SK-N-MC (cell line): ENCODE measurements around the gene SLC7A8.

Experiments
- DNase-seq: peaks from one replicate; pipeline ENCODE4 v3.0.0-alpha.2; 2011; ENCODE audit warnings: low read depth, low spot score
- H3K27ac ChIP-seq: fragments of 200-600 bp; sonication (generic); 2 replicates; pipeline ENCODE4 v1.5.1; 2016; ENCODE audit warnings: mixed run types
- H3K36me3 ChIP-seq: fragments of 200-600 bp; sonication (generic); 2 replicates; pipeline ENCODE4 v1.6.1; 2017; ENCODE audit warnings: antibody characterized with exemption, low read length, mixed read lengths; ENCODE audit not compliant: insufficient read depth
- H3K4me3 ChIP-seq: fragments of 200-600 bp; sonication (generic); 2 replicates; pipeline ENCODE4 v1.5.1; 2016
- H3K9ac ChIP-seq: fragments of 200-600 bp; sonication (generic); 2 replicates; pipeline ENCODE4 v1.8.0; 2017; ENCODE audit warnings: mixed run types, mixed read lengths; ENCODE audit not compliant: insufficient read length
- H3K9me3 ChIP-seq: fragments of 200-600 bp; sonication (generic); 2 replicates; pipeline ENCODE4 v1.6.1; 2017; ENCODE audit warnings: low read depth, mild to moderate bottlenecking, antibody characterized with exemption, low read length, moderate library complexity, mixed read lengths
- EZH2 ChIP-seq: fragments of 200-600 bp; sonication (generic); IDR thresholded peaks from one replicate; pipeline ENCODE4 v1.6.1; 2017; ENCODE audit warnings: antibody characterized with exemption
- FOXP2 ChIP-seq: optimal IDR thresholded peaks from 2 replicates; pipeline ENCODE3; 2011; ENCODE audit warnings: mild to moderate bottlenecking, moderate library complexity; ENCODE audit not compliant: insufficient read depth; ENCODE audit errors: extremely low read length, control extremely low read depth
- POLR2AphosphoS5 ChIP-seq: IDR thresholded peaks from 2 replicates; pipeline ENCODE4 v1.6.1; 2012; ENCODE audit warnings: mild to moderate bottlenecking, low read depth, low read length, borderline replicate concordance

Gene SLC7A8

GRCh38 chr14:23119363-23120327, 63.8 kb downstream of the SLC7A8 start:
- no peak overlapping the region for H3K4me3 ChIP-seq
- no peak for TF ChIP-seq FOXP2
- TF ChIP-seq POLR2AphosphoS5 = no peak
- TF ChIP-seq EZH2 = no peak
- no peak overlapping the region for H3K27ac ChIP-seq
- no peak for DNase-seq
- no peaks in the 10 kb centered on the region for H3K9me3 ChIP-seq
- H3K36me3 ChIP-seq = no peaks in the 10 kb centered on the region
- no peak overlapping the region for H3K9ac ChIP-seq

GRCh38 chr14:23118506-23119362, 64.7 kb downstream of the SLC7A8 start, which contains the start of gene CEBPE:
CEBPE (minus strand) TSS chr14:23119255; CDS start chr14:23119091, 164 bp downstream.
- H3K36me3 ChIP-seq = no peaks in the 10 kb centered on the region
- no peak within 1 kb of the TSS for H3K27ac ChIP-seq
- H3K9ac ChIP-seq = no peak within 1 kb of the TSS
- H3K4me3 ChIP-seq = no peak within 1 kb of the TSS
- TF ChIP-seq POLR2AphosphoS5 = no peak
- TF ChIP-seq FOXP2 = no peak
- TF ChIP-seq EZH2 = no peak
- no peak for DNase-seq
- no peaks in the 10 kb centered on the region for H3K9me3 ChIP-seq

DNA sequence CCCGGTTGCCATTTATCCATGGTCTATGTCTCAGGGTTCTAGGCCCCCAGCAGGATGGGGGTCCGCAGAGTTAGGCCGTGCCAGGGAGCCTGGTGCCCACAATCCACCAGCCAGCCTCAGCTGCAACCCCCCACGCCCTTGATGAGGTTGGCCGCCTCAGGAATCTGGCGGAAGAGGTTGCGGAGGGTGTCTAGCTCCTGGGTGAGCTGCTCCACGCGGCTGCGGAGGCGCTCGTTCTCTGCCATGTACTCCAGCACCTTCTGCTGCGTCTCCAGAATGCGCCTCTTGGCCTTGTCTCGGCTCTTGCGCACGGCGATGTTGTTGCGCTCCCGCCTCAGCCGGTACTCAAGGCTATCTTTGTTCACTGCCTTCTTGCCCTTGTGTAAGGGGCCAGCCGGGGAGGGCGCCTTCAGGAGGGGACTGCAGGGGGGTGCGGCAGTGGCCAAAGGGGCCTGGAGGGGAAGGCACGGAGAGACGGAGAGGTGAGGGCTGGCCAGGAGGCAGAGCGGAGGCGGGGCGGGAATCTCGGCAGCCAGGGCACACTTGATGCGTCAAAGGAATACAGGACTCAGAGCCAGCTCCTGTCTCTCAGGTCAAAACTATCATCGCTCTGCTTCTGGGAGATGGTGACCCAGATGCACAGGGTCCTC, 66.0 kb downstream of the SLC7A8 start:
- no peak overlapping the region for H3K4me3 ChIP-seq
- H3K27ac ChIP-seq = no peak overlapping the region
- no peak for TF ChIP-seq EZH2
- no peak for TF ChIP-seq POLR2AphosphoS5
- no peak for TF ChIP-seq FOXP2
- H3K9me3 ChIP-seq = no peaks in the 10 kb centered on the region
- no peaks in the 10 kb centered on the region for H3K36me3 ChIP-seq
- no peak overlapping the region for H3K9ac ChIP-seq
- DNase-seq = no peak

DNA sequence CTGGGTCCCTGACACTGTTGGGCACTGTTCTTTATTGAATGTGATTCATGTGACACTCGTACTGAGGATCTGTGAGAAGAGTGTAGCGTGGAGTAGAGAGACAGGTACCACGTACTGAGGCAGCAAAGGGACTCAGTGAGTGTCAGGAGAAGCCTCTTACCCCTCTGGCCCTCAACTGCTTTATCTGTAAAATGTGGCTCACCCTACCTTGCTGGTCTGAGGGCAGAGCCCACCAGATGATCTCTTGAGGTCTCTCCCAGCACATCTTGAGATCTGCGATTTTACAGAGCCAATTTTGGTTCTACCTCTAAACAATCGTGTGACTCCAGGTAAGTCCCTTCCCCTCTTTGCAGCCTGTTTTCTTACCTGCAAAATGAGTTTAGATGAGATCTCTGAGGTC, 67.5 kb downstream of the SLC7A8 start:
- Histone ChIP-seq H3K4me3 (no peak overlapping the region), H3K36me3 (no peaks in the 10 kb centered on the region), H3K9ac (no peak overlapping the region), H3K27ac (no peak overlapping the region), H3K9me3 (no peaks in the 10 kb centered on the region)
- no peak for DNase-seq
- TF ChIP-seq POLR2AphosphoS5 = no peak
- TF ChIP-seq FOXP2 = no peak
- TF ChIP-seq EZH2 = no peak

GRCh38 chr14:23115039-23115731, 68.3 kb downstream of the SLC7A8 start:
- Histone ChIP-seq H3K36me3 (no peaks in the 10 kb centered on the region), H3K27ac (no peak overlapping the region), H3K9ac (no peak overlapping the region), H3K9me3 (no peaks in the 10 kb centered on the region), H3K4me3 (no peak overlapping the region)
- TF ChIP-seq POLR2AphosphoS5 (no peak), FOXP2 (no peak), EZH2 (no peak)
- DNase-seq = no peak

DNA sequence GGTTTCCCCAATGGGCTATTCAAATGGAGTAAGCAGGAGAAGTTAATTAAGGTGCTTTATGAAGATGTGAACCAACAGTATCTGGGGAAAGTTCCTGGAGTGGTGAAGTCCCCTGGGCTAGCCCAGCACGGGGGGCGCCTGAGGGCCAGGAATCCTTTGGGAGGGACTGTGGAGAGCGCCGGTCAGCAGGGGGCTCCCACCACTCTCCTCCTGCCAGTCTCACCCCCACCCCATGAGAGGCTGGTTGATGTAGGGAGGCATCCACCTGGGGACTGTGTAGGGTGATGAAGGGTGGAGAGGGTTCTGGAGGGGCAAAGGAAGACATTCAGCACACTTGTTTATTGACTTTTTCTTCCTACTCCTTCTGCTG, 68.8 kb downstream of the SLC7A8 start:
- H3K4me3 ChIP-seq = no peak overlapping the region
- H3K9me3 ChIP-seq = no peaks in the 10 kb centered on the region
- no peak overlapping the region for H3K9ac ChIP-seq
- no peak overlapping the region for H3K27ac ChIP-seq
- TF ChIP-seq FOXP2 (no peak), EZH2 (no peak), POLR2AphosphoS5 (no peak)
- H3K36me3 ChIP-seq = no peaks in the 10 kb centered on the region
- DNase-seq = no peak

DNA sequence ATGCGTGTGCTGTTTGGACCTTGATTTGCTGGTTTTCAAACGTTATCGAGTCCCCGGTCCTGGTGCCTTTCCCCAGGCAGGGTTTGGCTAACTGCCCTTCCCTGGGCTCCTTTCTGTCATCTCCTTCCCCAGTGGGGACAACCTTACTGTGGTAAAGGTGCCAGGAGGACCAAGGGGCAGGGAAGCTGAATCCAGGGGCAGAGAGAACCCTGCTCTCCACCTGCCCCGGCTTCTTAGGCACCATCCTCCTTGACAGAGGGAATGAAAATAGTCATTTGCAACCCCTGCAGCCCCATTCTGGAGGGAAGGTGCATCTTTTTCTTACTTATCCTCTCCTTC, 69.4 kb downstream of the SLC7A8 start:
- TF ChIP-seq POLR2AphosphoS5 (no peak), FOXP2 (no peak), EZH2 (no peak)
- no peak overlapping the region for H3K27ac ChIP-seq
- H3K4me3 ChIP-seq = no peak overlapping the region
- H3K9ac ChIP-seq = no peak overlapping the region
- no peak for DNase-seq
- H3K9me3 ChIP-seq = no peaks in the 10 kb centered on the region
- no peaks in the 10 kb centered on the region for H3K36me3 ChIP-seq

DNA sequence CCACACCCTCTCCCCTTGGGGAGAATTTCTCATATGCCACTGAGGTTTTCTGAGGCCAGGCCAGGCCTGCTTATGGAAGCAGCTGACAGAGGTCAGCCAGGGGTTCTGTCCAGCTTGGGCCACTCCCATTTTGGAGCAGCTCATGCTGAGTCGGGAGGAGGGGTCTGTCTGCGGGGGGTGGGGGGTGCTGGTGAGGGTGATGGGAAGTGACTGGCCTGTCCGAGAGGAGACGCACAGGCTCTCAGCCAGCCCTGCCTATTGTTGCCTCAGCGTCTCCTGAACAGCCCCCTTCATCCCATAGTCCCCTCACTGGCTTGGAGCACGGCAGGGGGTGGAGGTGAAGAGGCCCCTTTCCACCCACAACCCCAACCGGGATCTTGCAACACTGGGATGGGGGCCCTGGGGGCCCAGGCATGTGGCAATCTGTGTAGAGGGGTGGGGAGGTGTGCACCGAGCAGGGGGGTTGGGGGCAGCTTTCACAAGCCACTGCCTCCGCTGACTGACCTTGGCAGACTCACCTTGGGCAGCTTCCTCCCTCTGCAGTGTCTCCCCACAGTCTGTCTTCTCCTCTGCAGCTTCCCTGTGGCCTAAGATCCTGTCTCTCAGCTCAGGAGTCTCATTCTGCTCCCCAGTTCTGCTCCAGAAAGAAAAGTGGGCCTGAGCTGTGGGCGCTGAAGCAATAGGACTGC, 69.9 kb downstream of the SLC7A8 start:
- Histone ChIP-seq H3K36me3 (no peaks in the 10 kb centered on the region), H3K27ac (no peak overlapping the region), H3K9ac (no peak overlapping the region), H3K4me3 (no peak overlapping the region), H3K9me3 (no peaks in the 10 kb centered on the region)
- DNase-seq = no peak
- TF ChIP-seq POLR2AphosphoS5 = no peak
- no peak for TF ChIP-seq FOXP2
- TF ChIP-seq EZH2 = no peak
